ENCODE measurements around the gene CCDC152. TPM values are rescaled to one million over a fixed set of nuclear protein-coding genes. Genes with fewer than 3 reads are reported as not detected.
"Not testable (repeated sequence)": the region's sequence is repeated elsewhere in the genome, so short reads cannot be mapped to it uniquely, and the experiment has no call there.

The CCDC152 gene
- total and polyA plus RNA-seq, 5 donors: 2.9 to 5.1 (median 4.7) TPM

DNA sequence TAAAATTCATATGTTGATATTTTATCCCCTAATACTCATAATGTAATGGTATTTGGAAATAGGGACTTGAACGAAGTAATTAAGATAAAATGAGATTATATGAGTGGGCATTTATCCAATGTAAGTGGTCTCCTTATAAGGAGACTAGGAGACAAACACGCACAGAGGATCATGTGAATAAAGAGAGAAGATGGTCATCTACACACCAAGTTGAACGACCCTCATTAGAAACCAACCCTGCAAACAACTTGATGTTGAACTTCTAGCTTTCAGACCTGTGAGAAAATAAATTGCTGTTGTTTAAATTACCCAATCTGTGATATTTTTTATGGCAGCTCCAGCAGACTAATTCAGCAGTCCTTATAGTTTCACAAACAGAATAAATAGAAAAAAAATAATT, 82.6 kb downstream of the CCDC152 start:
- DNase-seq (no peak), ATAC-seq (no peak)
- H3K4me1 ChIP-seq (ENCODE audit: control insufficient read depth, insufficient read depth, low read length): peaks cover 12% of the 10 kb centered on the region
- H3K27me3 ChIP-seq (ENCODE audit: control insufficient read depth, insufficient read depth): no peaks in the 10 kb centered on the region
- no peak overlapping the region for H3K4me3 ChIP-seq (ENCODE audit: low read length)
- H3K27ac ChIP-seq (ENCODE audit: low read length): no peak overlapping the region
- intact Hi-C loops (cut with DNase I): no loop called here
- 66% methylated on average over 3 of the region's 3 CpGs for WGBS
- H3K9me3 ChIP-seq (ENCODE audit: control insufficient read depth, low read length): no peaks in the 10 kb centered on the region

GRCh38 chr5:42840269-42840668, 83.7 kb downstream of the CCDC152 start:
- H3K4me3 ChIP-seq (ENCODE audit: low read length): no peak overlapping the region
- peak; percentile 68 to 79 for ATAC-seq
- H3K27me3 ChIP-seq (ENCODE audit: control insufficient read depth, insufficient read depth): no peaks in the 10 kb centered on the region
- no peaks in the 10 kb centered on the region for H3K9me3 ChIP-seq (ENCODE audit: control insufficient read depth, low read length)
- intact Hi-C loops (cut with DNase I): no loop called here
- peaks cover 12% of the 10 kb centered on the region for H3K4me1 ChIP-seq (ENCODE audit: control insufficient read depth, insufficient read depth, low read length)
- peak; percentile 58 to 89 (median 79) for DNase-seq
- WGBS: 21% methylated on average over 6 of the region's 6 CpGs
- peak overlapping the region; percentile 77 for H3K27ac ChIP-seq (ENCODE audit: low read length)

GRCh38 chr5:42840842-42841567, 84.4 kb downstream of the CCDC152 start:
- intact Hi-C loops (cut with DNase I): no loop called here
- no peaks in the 10 kb centered on the region for H3K9me3 ChIP-seq (ENCODE audit: control insufficient read depth, low read length)
- peak overlapping the region; percentile 28 for H3K27ac ChIP-seq (ENCODE audit: low read length)
- no peak for DNase-seq
- no peaks in the 10 kb centered on the region for H3K27me3 ChIP-seq (ENCODE audit: control insufficient read depth, insufficient read depth)
- ATAC-seq: peak in 1 of 2 donors; percentile 6
- H3K4me1 ChIP-seq (ENCODE audit: control insufficient read depth, insufficient read depth, low read length): peaks cover 12% of the 10 kb centered on the region
- no peak overlapping the region for H3K4me3 ChIP-seq (ENCODE audit: low read length)
- 59% methylated on average over 5 of the region's 5 CpGs for WGBS

- 31% methylated on average over 4 of the region's 4 CpGs for WGBS
- Histone ChIP-seq H3K4me3 (ENCODE audit: low read length) (no peak overlapping the region), H3K9me3 (ENCODE audit: control insufficient read depth, low read length) (no peaks in the 10 kb centered on the region), H3K27me3 (ENCODE audit: control insufficient read depth, insufficient read depth) (no peaks in the 10 kb centered on the region), H3K27ac (ENCODE audit: low read length) (no peak overlapping the region), H3K4me1 (ENCODE audit: control insufficient read depth, insufficient read depth, low read length) (peaks cover 12% of the 10 kb centered on the region)
- DNase-seq (peak in 1 of 3 donors; percentile 45), ATAC-seq (peak; percentile 35 to 70)
- intact Hi-C loops (cut with DNase I): no loop called here
Measured at GRCh38 chr5:42842921-42843641, 86.5 kb downstream of the CCDC152 start.

- no peaks in the 10 kb centered on the region for H3K27me3 ChIP-seq (ENCODE audit: control insufficient read depth, insufficient read depth)
- H3K27ac ChIP-seq (ENCODE audit: low read length): no peak overlapping the region
- ATAC-seq (no peak), DNase-seq (no peak)
- peaks cover 12% of the 10 kb centered on the region for H3K4me1 ChIP-seq (ENCODE audit: control insufficient read depth, insufficient read depth, low read length)
- H3K9me3 ChIP-seq (ENCODE audit: control insufficient read depth, low read length): no peaks in the 10 kb centered on the region
- intact Hi-C loops (cut with DNase I): no loop called here
- no peak overlapping the region for H3K4me3 ChIP-seq (ENCODE audit: low read length)
- 80% methylated on average over 3 of the region's 3 CpGs for WGBS
Measured at GRCh38 chr5:42843675-42844292, 87.2 kb downstream of the CCDC152 start.

DNA sequence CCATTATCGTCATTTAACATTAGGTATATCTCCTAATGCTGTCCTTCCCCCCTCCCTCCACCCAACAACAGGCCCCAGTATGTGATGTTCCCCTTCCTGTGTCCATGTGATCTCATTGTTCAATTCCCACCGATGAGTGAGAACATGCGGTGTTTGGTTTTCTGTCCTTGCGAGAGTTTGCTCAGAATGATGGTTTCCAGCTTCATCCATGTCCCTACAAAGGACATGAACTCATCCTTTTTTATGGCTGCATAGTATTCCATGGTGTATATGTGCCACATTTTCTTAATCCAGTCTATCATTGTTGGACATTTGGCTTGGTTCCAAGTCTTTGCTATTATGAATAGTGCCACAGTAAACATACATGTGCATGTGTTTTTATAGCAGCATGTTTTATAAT, 87.8 kb downstream of the CCDC152 start:
- H3K27me3 ChIP-seq (ENCODE audit: control insufficient read depth, insufficient read depth); H3K27ac ChIP-seq (ENCODE audit: low read length); H3K4me3 ChIP-seq (ENCODE audit: low read length); H3K9me3 ChIP-seq (ENCODE audit: control insufficient read depth, low read length); DNase-seq; intact Hi-C loops (cut with DNase I); ATAC-seq: not testable (repeated sequence)
- WGBS: 96% methylated on average over 4 of the region's 4 CpGs
- H3K4me1 ChIP-seq (ENCODE audit: control insufficient read depth, insufficient read depth, low read length): peaks cover 12% of the 10 kb centered on the region

- DNase-seq: no peak
- Histone ChIP-seq H3K4me3 (ENCODE audit: low read length) (no peak overlapping the region), H3K4me1 (ENCODE audit: control insufficient read depth, insufficient read depth, low read length) (no peaks in the 10 kb centered on the region), H3K27ac (ENCODE audit: low read length) (no peak overlapping the region), H3K27me3 (ENCODE audit: control insufficient read depth, insufficient read depth) (no peaks in the 10 kb centered on the region), H3K9me3 (ENCODE audit: control insufficient read depth, low read length) (no peaks in the 10 kb centered on the region)
- intact Hi-C loops (cut with DNase I): no loop called here
- ATAC-seq: no peak
- 96% methylated on average over 2 of the region's 2 CpGs for WGBS
Measured at GRCh38 chr5:42848545-42848944, 91.9 kb downstream of the CCDC152 start.

- WGBS: 86% methylated on average over 6 of the region's 6 CpGs
- Histone ChIP-seq H3K4me3 (ENCODE audit: low read length) (no peak overlapping the region), H3K27ac (ENCODE audit: low read length) (no peak overlapping the region), H3K4me1 (ENCODE audit: control insufficient read depth, insufficient read depth, low read length) (no peaks in the 10 kb centered on the region), H3K9me3 (ENCODE audit: control insufficient read depth, low read length) (no peaks in the 10 kb centered on the region), H3K27me3 (ENCODE audit: control insufficient read depth, insufficient read depth) (no peaks in the 10 kb centered on the region)
- DNase-seq: no peak
- no peak for ATAC-seq
- intact Hi-C loops (cut with DNase I): no loop called here
Measured at GRCh38 chr5:42851481-42851880, 94.9 kb downstream of the CCDC152 start.

Other genes starting within 250 kb of the CCDC152 start
- 100 to 1,000 TPM; 178 to 260 (median 222) TPM for gene SELENOP, start 55.1 kb downstream of the CCDC152 start, total RNA-seq
- 78.8 TPM for gene SELENOP, start 55.1 kb downstream of the CCDC152 start, polyA plus RNA-seq